Mononuclear cell (primary cell): Measurements from ENCODE around the gene ABHD13. TPM values are rescaled to one million over a fixed set of nuclear protein-coding genes. Genes with fewer than 3 reads are reported as not detected.
"Not testable (repeated sequence)": the region's sequence is repeated elsewhere in the genome, so short reads cannot be mapped to it uniquely, and the experiment has no call there.

Experiments
- H3K27me3 ChIP-seq: 2 replicates; pipeline ENCODE4 v1.6.0; 2011; ENCODE audit warnings: low read length, control low read depth; ENCODE audit not compliant: insufficient read depth
- H3K4me1 ChIP-seq: 2 replicates; pipeline ENCODE4 v1.5.1; 2011; ENCODE audit warnings: mild to moderate bottlenecking, low read length, control low read depth; ENCODE audit not compliant: insufficient read depth
- H3K4me3 ChIP-seq: 2 replicates; pipeline ENCODE4 v1.5.1; 2011; ENCODE audit warnings: mild to moderate bottlenecking, low read length, moderate library complexity
- H3K9me3 ChIP-seq: 2 replicates; pipeline ENCODE4 v1.5.1; 2011; ENCODE audit warnings: low read depth, mild to moderate bottlenecking, control low read depth, low read length
- total RNA-seq: library from RNA; depleted of rRNA; stranded (reverse); fragments of >200 nt; gene quantifications from one replicate; pipeline ENCODE4 v1.2.3, GENCODE V29; 2012

The ABHD13 gene
- total RNA-seq, 1 donor, result 28.5 TPM

GRCh38 chr13:108213946-108214345 lies 4.2 kb upstream of the ABHD13 start:
- no peak overlapping the region for H3K4me3 ChIP-seq
- H3K9me3 ChIP-seq, result peaks cover 4% of the 10 kb centered on the region
- H3K27me3 ChIP-seq, result no peaks in the 10 kb centered on the region
- peaks cover 30% of the 10 kb centered on the region for H3K4me1 ChIP-seq

GRCh38 chr13:108214441-108215271 lies 3.5 kb upstream of the ABHD13 start:
- Histone ChIP-seq H3K4me1 (peaks cover 37% of the 10 kb centered on the region), H3K4me3 (no peak overlapping the region), H3K27me3 (no peaks in the 10 kb centered on the region), H3K9me3 (no peaks in the 10 kb centered on the region)

- no peaks in the 10 kb centered on the region for H3K9me3 ChIP-seq
- H3K4me1 ChIP-seq, result peaks cover 42% of the 10 kb centered on the region
- H3K27me3 ChIP-seq, result no peaks in the 10 kb centered on the region
- peak within 1 kb of the TSS; percentile 39 for H3K4me3 ChIP-seq
Observed at GRCh38 chr13:108215436-108215835, 2.8 kb upstream of the ABHD13 start, which contains the start of gene LIG4. TSS of gene LIG4 (minus strand) at chr13:108215536. CDS start at chr13:108211268, 4,268 bp downstream.

- not testable (repeated sequence) for H3K27me3 ChIP-seq, H3K9me3 ChIP-seq
- Histone ChIP-seq H3K4me1 (peaks cover 50% of the 10 kb centered on the region), H3K4me3 (peak overlapping the region; percentile 93)
Observed at GRCh38 chr13:108217307-108218043, 717 bp upstream of the ABHD13 start.

- no peaks in the 10 kb centered on the region for H3K27me3 ChIP-seq
- H3K9me3 ChIP-seq, result no peaks in the 10 kb centered on the region
- H3K4me3 ChIP-seq, result no peak overlapping the region
- H3K4me1 ChIP-seq, result peaks cover 38% of the 10 kb centered on the region
Observed at GRCh38 chr13:108220041-108220440, 1.8 kb downstream of the ABHD13 start.

- Histone ChIP-seq H3K9me3 (no peaks in the 10 kb centered on the region), H3K4me3 (no peak overlapping the region), H3K27me3 (no peaks in the 10 kb centered on the region), H3K4me1 (peaks cover 32% of the 10 kb centered on the region)
Observed at GRCh38 chr13:108223687-108224503, 5.7 kb downstream of the ABHD13 start.

- Histone ChIP-seq H3K4me3 (no peak overlapping the region), H3K27me3 (no peaks in the 10 kb centered on the region), H3K9me3 (no peaks in the 10 kb centered on the region), H3K4me1 (peaks cover 19% of the 10 kb centered on the region)
Observed at GRCh38 chr13:108225440-108225839, 7.2 kb downstream of the ABHD13 start.

- H3K9me3 ChIP-seq, result no peaks in the 10 kb centered on the region
- peaks cover 16% of the 10 kb centered on the region for H3K4me1 ChIP-seq
- H3K4me3 ChIP-seq, result no peak overlapping the region
- H3K27me3 ChIP-seq, result no peaks in the 10 kb centered on the region
Observed at GRCh38 chr13:108226184-108226583, 8.0 kb downstream of the ABHD13 start.

GRCh38 chr13:108227651-108228272 lies 9.6 kb downstream of the ABHD13 start:
- H3K9me3 ChIP-seq, result no peaks in the 10 kb centered on the region
- H3K27me3 ChIP-seq, result no peaks in the 10 kb centered on the region
- H3K4me1 ChIP-seq, result peaks cover 10% of the 10 kb centered on the region
- no peak overlapping the region for H3K4me3 ChIP-seq

- no peaks in the 10 kb centered on the region for H3K9me3 ChIP-seq
- peaks cover 7% of the 10 kb centered on the region for H3K4me1 ChIP-seq
- H3K4me3 ChIP-seq, result no peak overlapping the region
- H3K27me3 ChIP-seq, result no peaks in the 10 kb centered on the region
Observed at GRCh38 chr13:108230377-108230776, 12.2 kb downstream of the ABHD13 start.

GRCh38 chr13:108249150-108249549 lies 31.0 kb downstream of the ABHD13 start:
- Histone ChIP-seq H3K27me3 (no peaks in the 10 kb centered on the region), H3K4me3 (no peak overlapping the region), H3K4me1 (no peaks in the 10 kb centered on the region), H3K9me3 (peaks cover 9% of the 10 kb centered on the region)

GRCh38 chr13:108257248-108257647 lies 39.1 kb downstream of the ABHD13 start:
- Histone ChIP-seq H3K4me1 (no peaks in the 10 kb centered on the region), H3K27me3 (no peaks in the 10 kb centered on the region), H3K4me3 (no peak overlapping the region), H3K9me3 (no peaks in the 10 kb centered on the region)

GRCh38 chr13:108263621-108264355 lies 45.6 kb downstream of the ABHD13 start:
- Histone ChIP-seq H3K27me3 (no peaks in the 10 kb centered on the region), H3K4me1 (peaks cover 36% of the 10 kb centered on the region), H3K4me3 (no peak overlapping the region), H3K9me3 (no peaks in the 10 kb centered on the region)
